Body of pancreas (tissue), 4 donors: ENCODE results near the gene HEXD. TPM values are rescaled to one million over a fixed set of nuclear protein-coding genes. Genes with fewer than 3 reads are reported as not detected.

Experiments used
- ATAC-seq: fragments of 150-250 bp; one replicate; pipeline ENCODE4 v1.9.1; 2016
- DNase-seq, 4 donors: peaks; one replicate each; pipeline ENCODE4 v3.0.0-alpha.2; 2019
- H3K27ac ChIP-seq, 4 donors: fragments of 200-600 bp; sonication (generic); 1 replicate in 3 of 4; 2 replicates in 1 of 4; pipeline versions ENCODE4 v1.5.1 to v1.6.1; 2016 to 2019; ENCODE audit warnings: mild to moderate bottlenecking in 1 of 4, mixed read lengths in 1 of 4, moderate library complexity in 1 of 4
- H3K27me3 ChIP-seq, 2 donors: fragments of 200-600 bp; sonication (generic); one replicate each; pipeline ENCODE4 v1.6.0; 2016; ENCODE audit warnings: mild to moderate bottlenecking in 1 of 2
- H3K36me3 ChIP-seq, 2 donors: fragments of 200-600 bp; sonication (generic); replicated peaks in 1 of 2; 2 replicates each; pipeline ENCODE4 v1.5.1; 2016; ENCODE audit warnings: low read depth in 2 of 2; ENCODE audit not compliant: insufficient read depth in 1 of 2
- H3K4me1 ChIP-seq: fragments of 200-600 bp; sonication (generic); one replicate; pipeline ENCODE4 v1.6.0; 2016
- H3K4me3 ChIP-seq, 2 donors: fragments of 200-600 bp; sonication (generic); 1 replicate in 1 of 2; 2 replicates in 1 of 2; pipeline ENCODE4 v1.5.1; 2016 to 2019
- H3K9me3 ChIP-seq, 3 donors: fragments of 200-600 bp; sonication (generic); 1 replicate in 2 of 3; 2 replicates in 1 of 3; pipeline ENCODE4 v1.5.1; 2016
- CTCF ChIP-seq, 7 experiments: fragments of 450-650 bp in 4 of 7; fragments of 200-600 bp in 3 of 7; sonication (generic) in 3 of 7; IDR thresholded peaks; one replicate each; pipeline ENCODE4 v1.5.1; 2016 to 2019; ENCODE audit warnings: antibody characterized with exemption in 7 of 7
- POLR2A ChIP-seq, 3 donors: fragments of 450-650 bp; IDR thresholded peaks; one replicate each; pipeline ENCODE4 v1.6.1; 2016; ENCODE audit warnings: antibody characterized with exemption in 3 of 3, mild to moderate bottlenecking in 2 of 3
- WGBS, 2 donors: methylation state at CpG; one replicate each; pipeline ENCODE4 v1.1.5; 2017; 5-methylcytosine and 5-hydroxymethylcytosine counted together
- intact Hi-C: fragments of 100-400 bp; cut with DNase I; formaldehyde crosslinking; loops from one replicate; pipeline ENCODE4 v1.15.1; 2023
- total RNA-seq, 2 donors: library from RNA; depleted of rRNA; stranded (reverse); fragments of >200 nt; gene quantifications; one replicate each; pipeline ENCODE4 v1.1.0, GENCODE V29; 2016

The HEXD gene
- total RNA-seq, 2 donors from 2014 or later, result 54.7 to 188 TPM

GRCh38 chr17:82399041-82399441 is 19.1 kb upstream of the HEXD start:
- TF ChIP-seq CTCF (IDR thresholded peaks at IDR 0.05), result no peak
- no peak for TF ChIP-seq POLR2A (IDR thresholded peaks at IDR 0.05)
- no peaks in the 10 kb centered on the region for H3K4me1 ChIP-seq
- WGBS, 2 donors, result 81 to 93% methylated on average over 13 of the region's 13 CpGs
- intact Hi-C loops, result no loop called here
- ATAC-seq, result no peak
- no peak overlapping the region for H3K4me3 ChIP-seq
- no peaks in the 10 kb centered on the region for H3K9me3 ChIP-seq
- no peak for DNase-seq
- no peak overlapping the region for H3K27ac ChIP-seq
- H3K36me3 ChIP-seq, result peaks cover 0 to 3% of the 10 kb centered on the region in 2 donors
- H3K27me3 ChIP-seq, result no peaks in the 10 kb centered on the region

GRCh38 chr17:82399601-82400101 is 18.5 kb upstream of the HEXD start:
- TF ChIP-seq CTCF (IDR thresholded peaks at IDR 0.05), result no peak
- intact Hi-C loops, result no loop called here
- 91% methylated on average over 11 to 18 of the region's 18 CpGs for WGBS, 2 donors
- Histone ChIP-seq H3K4me1 (no peaks in the 10 kb centered on the region), H3K27me3 (no peaks in the 10 kb centered on the region), H3K36me3 (peaks cover 0 to 3% of the 10 kb centered on the region in 2 donors), H3K4me3 (no peak overlapping the region), H3K27ac (no peak overlapping the region), H3K9me3 (no peaks in the 10 kb centered on the region)
- ATAC-seq (no peak), DNase-seq (no peak)

- ATAC-seq, result no peak
- intact Hi-C loops, result no loop called here
- no peak for DNase-seq
- Histone ChIP-seq H3K27ac (peak overlapping the region in 1 of 4 donors; percentile 16), H3K36me3 (peaks cover 0 to 3% of the 10 kb centered on the region in 2 donors), H3K27me3 (no peaks in the 10 kb centered on the region), H3K4me1 (no peaks in the 10 kb centered on the region), H3K9me3 (no peaks in the 10 kb centered on the region), H3K4me3 (no peak overlapping the region)
- no peak for TF ChIP-seq CTCF (IDR thresholded peaks at IDR 0.05)
- TF ChIP-seq POLR2A (IDR thresholded peaks at IDR 0.05), result no peak
- WGBS, 2 donors, result 59 to 71% methylated on average over 7 of the region's 7 CpGs
These were observed 17.9 kb upstream of the HEXD start for GRCh38 chr17:82400206-82400605.

- no peak for ATAC-seq
- H3K9me3 ChIP-seq, result no peaks in the 10 kb centered on the region
- no peaks in the 10 kb centered on the region for H3K4me1 ChIP-seq
- intact Hi-C loops, result no loop called here
- peaks cover 0 to 3% of the 10 kb centered on the region in 2 donors for H3K36me3 ChIP-seq
- no peaks in the 10 kb centered on the region for H3K27me3 ChIP-seq
- peak overlapping the region in 1 of 4 donors; percentile 16 for H3K27ac ChIP-seq
- no peak overlapping the region for H3K4me3 ChIP-seq
- WGBS, 2 donors, result 66 to 93% methylated on average over 19 of the region's 19 CpGs
- TF ChIP-seq POLR2A (IDR thresholded peaks at IDR 0.05) (no peak), CTCF (IDR thresholded peaks at IDR 0.05) (no peak)
- DNase-seq, result peak in 1 of 4 donors; percentile 56
These were observed 17.3 kb upstream of the HEXD start for GRCh38 chr17:82400830-82401229.

DNA sequence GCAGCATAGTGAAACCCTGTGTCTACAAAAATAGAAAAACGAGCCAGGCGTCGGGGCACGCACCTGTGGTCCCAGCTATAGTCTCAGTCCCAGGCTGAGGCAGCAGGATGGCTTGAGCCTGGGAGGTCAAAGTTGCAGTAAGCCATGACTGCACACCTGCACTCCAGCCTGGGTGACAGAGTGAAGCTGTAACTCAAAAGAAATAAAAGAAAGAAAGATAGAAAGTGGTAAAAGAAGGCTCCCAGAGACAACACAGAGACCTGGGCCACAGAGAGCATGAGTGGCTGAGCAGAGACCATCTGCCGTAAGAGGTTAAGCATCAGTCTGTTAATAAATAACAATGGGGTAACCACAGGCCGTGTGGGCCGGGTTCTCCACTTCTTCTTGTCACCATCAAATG is 15.3 kb upstream of the HEXD start:
- no peaks in the 10 kb centered on the region for H3K27me3 ChIP-seq
- no peak overlapping the region for H3K27ac ChIP-seq
- no peaks in the 10 kb centered on the region for H3K4me1 ChIP-seq
- intact Hi-C loops, result no loop called here
- WGBS, 2 donors, result 80 to 82% methylated on average over 7 of the region's 7 CpGs
- ATAC-seq (no peak), DNase-seq (no peak)
- H3K4me3 ChIP-seq, result no peak overlapping the region
- H3K9me3 ChIP-seq, result no peaks in the 10 kb centered on the region
- TF ChIP-seq CTCF (IDR thresholded peaks at IDR 0.05), result no peak
- TF ChIP-seq POLR2A (IDR thresholded peaks at IDR 0.05), result no peak
- peaks cover 0 to 3% of the 10 kb centered on the region in 2 donors for H3K36me3 ChIP-seq
